Osteocyte (in vitro differentiated cells): ENCODE data around the gene FGF23. TPM values are rescaled to one million over a fixed set of nuclear protein-coding genes. Genes with fewer than 3 reads are reported as not detected.
A peak's percentile ranks its signal among the peaks of the same experiment; 100 is the strongest.

Experiments used
- DNase-seq: peaks from one replicate; pipeline ENCODE4 v3.0.0; 2021; ENCODE audit warnings: mixed read lengths; ENCODE audit not compliant: unreplicated experiment; ENCODE audit errors: extremely low spot score
- H3K27ac Mint-ChIP-seq: one replicate; pipeline ENCODE4 v1.8.0; 2021; ENCODE audit warnings: mild to moderate bottlenecking, mixed read lengths; ENCODE audit not compliant: unreplicated experiment
- H3K27me3 Mint-ChIP-seq: one replicate; pipeline ENCODE4 v1.8.0; 2021; ENCODE audit warnings: mixed read lengths; ENCODE audit not compliant: unreplicated experiment
- H3K36me3 Mint-ChIP-seq: one replicate; pipeline ENCODE4 v1.8.0; 2021; ENCODE audit warnings: mixed read lengths; ENCODE audit not compliant: unreplicated experiment
- H3K4me1 Mint-ChIP-seq: one replicate; pipeline ENCODE4 v1.8.0; 2021; ENCODE audit warnings: mixed read lengths; ENCODE audit not compliant: unreplicated experiment
- H3K4me3 Mint-ChIP-seq: one replicate; pipeline ENCODE4 v1.8.0; 2021; ENCODE audit warnings: mild to moderate bottlenecking, moderate library complexity, mixed read lengths; ENCODE audit not compliant: unreplicated experiment
- H3K9me3 Mint-ChIP-seq: one replicate; pipeline ENCODE4 v1.8.0; 2021; ENCODE audit warnings: mixed read lengths; ENCODE audit not compliant: unreplicated experiment
- CTCF ChIP-seq: fragments of 200-600 bp; sonication (generic); IDR thresholded peaks from 2 replicates; pipeline ENCODE4 v1.5.0; 2021; ENCODE audit warnings: antibody characterized with exemption, mild to moderate bottlenecking, moderate library complexity
- total RNA-seq: library from RNA; stranded (reverse); gene quantifications from 2 replicates; pipeline ENCODE4 v1.2.1, GENCODE V29; 2021

Gene FGF23
- total RNA-seq, 1 donor from 2014 or later, result not detected

- H3K27me3 Mint-ChIP-seq, result no peaks in the 10 kb centered on the region
- H3K4me1 Mint-ChIP-seq, result peaks cover 16% of the 10 kb centered on the region
- DNase-seq, result no peak
- no peak overlapping the region for H3K27ac Mint-ChIP-seq
- H3K4me3 Mint-ChIP-seq, result no peak overlapping the region
- no peak for TF ChIP-seq CTCF
- H3K9me3 Mint-ChIP-seq, result no peaks in the 10 kb centered on the region
- H3K36me3 Mint-ChIP-seq, result peaks cover 10% of the 10 kb centered on the region
Observed at GRCh38 chr12:4325966-4326365, 53.5 kb downstream of the FGF23 start.

- Mint-ChIP-seq H3K4me1 (peaks cover 24% of the 10 kb centered on the region), H3K36me3 (peaks cover 6% of the 10 kb centered on the region), H3K4me3 (no peak overlapping the region), H3K9me3 (no peaks in the 10 kb centered on the region), H3K27me3 (no peaks in the 10 kb centered on the region), H3K27ac (no peak overlapping the region)
- DNase-seq, result no peak
- no peak for TF ChIP-seq CTCF
Observed at GRCh38 chr12:4324366-4324765, 55.1 kb downstream of the FGF23 start.

- DNase-seq, result no peak
- Mint-ChIP-seq H3K4me1 (peaks cover 24% of the 10 kb centered on the region), H3K27me3 (no peaks in the 10 kb centered on the region), H3K4me3 (no peak overlapping the region), H3K9me3 (no peaks in the 10 kb centered on the region), H3K27ac (no peak overlapping the region), H3K36me3 (peaks cover 3% of the 10 kb centered on the region)
- no peak for TF ChIP-seq CTCF
Observed at GRCh38 chr12:4323396-4323795, 56.1 kb downstream of the FGF23 start.

GRCh38 chr12:4322726-4323125 lies 56.8 kb downstream of the FGF23 start:
- peaks cover 24% of the 10 kb centered on the region for H3K4me1 Mint-ChIP-seq
- no peak overlapping the region for H3K27ac Mint-ChIP-seq
- H3K27me3 Mint-ChIP-seq, result no peaks in the 10 kb centered on the region
- H3K4me3 Mint-ChIP-seq, result peak overlapping the region; percentile 32
- TF ChIP-seq CTCF, result no peak
- DNase-seq, result no peak
- peaks cover 3% of the 10 kb centered on the region for H3K36me3 Mint-ChIP-seq
- no peaks in the 10 kb centered on the region for H3K9me3 Mint-ChIP-seq

GRCh38 chr12:4320853-4321701 lies 58.4 kb downstream of the FGF23 start, which contains the start of gene TIGAR:
TIGAR (plus strand) TSS chr12:4321213; CDS start chr12:4321272, 59 bp downstream.
- H3K4me1 Mint-ChIP-seq, result peaks cover 24% of the 10 kb centered on the region
- peak within 1 kb of the TSS; percentile 92 for H3K4me3 Mint-ChIP-seq
- TF ChIP-seq CTCF, result no peak
- peaks cover 3% of the 10 kb centered on the region for H3K36me3 Mint-ChIP-seq
- H3K27me3 Mint-ChIP-seq, result peaks cover 2% of the 10 kb centered on the region
- peak; percentile 98 for DNase-seq
- H3K9me3 Mint-ChIP-seq, result no peaks in the 10 kb centered on the region
- peak within 1 kb of the TSS; percentile 92 for H3K27ac Mint-ChIP-seq
